T-helper 22 cell (primary cell): ENCODE measurements around the gene MTA1.
A peak's percentile ranks its signal among the peaks of the same experiment; 100 is the strongest.

Experiments
- DNase-seq: peaks from one replicate; pipeline ENCODE4 v3.0.0-alpha.2; 2020; ENCODE audit warnings: low read depth

MTA1 gene

GRCh38 chr14:105445901-105446845 lies 26.5 kb downstream of the MTA1 start:
- DNase-seq, result no peak

- DNase-seq, result no peak
These were observed 27.3 kb downstream of the MTA1 start for GRCh38 chr14:105446971-105447370.

GRCh38 chr14:105447651-105448640 lies 28.3 kb downstream of the MTA1 start:
- no peak for DNase-seq

- peak; percentile 36 for DNase-seq
These were observed 29.1 kb downstream of the MTA1 start for GRCh38 chr14:105448706-105449111.

- no peak for DNase-seq
These were observed 29.9 kb downstream of the MTA1 start for GRCh38 chr14:105449276-105450122.

- DNase-seq, result no peak
These were observed 30.5 kb downstream of the MTA1 start for GRCh38 chr14:105450123-105450505.

- no peak for DNase-seq
These were observed 31.5 kb downstream of the MTA1 start for GRCh38 chr14:105450864-105451720.

GRCh38 chr14:105452963-105453362 lies 33.3 kb downstream of the MTA1 start:
- DNase-seq, result no peak

- DNase-seq, result no peak
These were observed 34.2 kb downstream of the MTA1 start for GRCh38 chr14:105453847-105454246.

- no peak for DNase-seq
These were observed 35.5 kb downstream of the MTA1 start for GRCh38 chr14:105455086-105455640.

GRCh38 chr14:105455766-105456660 lies 36.4 kb downstream of the MTA1 start:
- DNase-seq, result no peak

- no peak for DNase-seq
These were observed 37.4 kb downstream of the MTA1 start for GRCh38 chr14:105456736-105457617.

GRCh38 chr14:105458010-105458409 lies 38.4 kb downstream of the MTA1 start:
- no peak for DNase-seq

GRCh38 chr14:105458571-105458970 lies 38.9 kb downstream of the MTA1 start:
- no peak for DNase-seq

GRCh38 chr14:105460116-105460515 lies 40.5 kb downstream of the MTA1 start:
- no peak for DNase-seq

GRCh38 chr14:105460616-105461015 lies 41.0 kb downstream of the MTA1 start:
- DNase-seq, result no peak

GRCh38 chr14:105461903-105462302 lies 42.3 kb downstream of the MTA1 start:
- no peak for DNase-seq

GRCh38 chr14:105464501-105464900 lies 44.9 kb downstream of the MTA1 start:
- no peak for DNase-seq
